HG02623 (cell line): Measurements from ENCODE around the gene KAZN.

Experiments
- ATAC-seq: cut with Tn5 transposase; IDR thresholded peaks from one replicate; pipeline ENCODE4 v1.9.1; 2021; ENCODE audit warnings: moderate library complexity; ENCODE audit not compliant: unreplicated experiment

KAZN gene

DNA sequence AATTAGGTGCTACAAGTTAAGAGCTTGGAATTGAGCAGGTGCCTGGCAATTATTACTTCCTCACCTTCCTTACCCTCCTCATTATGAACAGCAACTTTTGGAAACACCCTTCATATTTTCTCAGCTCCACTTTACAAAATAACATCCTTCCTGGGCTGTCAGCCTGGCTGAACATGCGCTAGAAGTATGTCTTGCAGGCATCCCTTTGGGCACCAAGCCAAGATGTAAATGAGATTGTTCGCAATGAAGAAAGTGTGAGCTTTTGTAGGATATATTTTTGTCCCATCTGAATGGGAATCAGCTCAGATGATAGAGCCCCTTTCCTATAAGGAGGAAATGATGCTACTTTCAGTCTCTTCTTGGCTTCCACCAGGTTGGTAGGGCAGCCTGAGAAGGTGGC is 245.9 kb downstream of the KAZN start:
- no peak for ATAC-seq

DNA sequence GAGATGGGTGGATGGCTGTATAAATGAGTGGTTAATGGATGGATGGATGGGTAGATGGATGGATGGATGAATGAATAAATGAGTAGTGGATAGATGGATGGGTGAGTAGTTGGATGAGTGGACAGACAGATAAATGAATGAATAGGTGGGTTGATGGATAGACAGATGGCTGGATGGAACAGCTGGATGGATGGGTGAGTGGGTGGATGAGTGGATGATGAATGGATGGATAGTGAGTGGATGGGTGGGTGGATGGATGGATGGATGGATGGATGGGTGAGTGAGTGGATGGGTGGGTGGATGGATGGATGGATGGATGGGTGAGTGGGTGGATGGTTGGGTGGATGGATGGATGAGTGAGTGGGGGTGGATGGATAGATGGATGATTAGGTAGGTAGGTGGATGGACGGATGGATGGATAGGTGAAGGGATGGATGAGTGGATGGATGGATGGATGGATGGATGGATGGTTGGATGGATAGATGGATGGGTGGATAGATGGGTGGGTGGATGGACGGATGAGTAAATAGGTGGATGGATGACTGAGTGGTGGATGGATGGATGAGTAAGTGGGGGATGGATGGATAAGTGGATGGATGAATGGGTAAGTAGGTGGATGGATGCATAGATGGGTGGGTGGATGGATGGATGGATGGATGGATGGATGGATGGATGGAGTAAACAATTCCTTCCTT is 246.6 kb downstream of the KAZN start:
- no peak for ATAC-seq

GRCh38 chr1:14845851-14846250 is 247.4 kb downstream of the KAZN start:
- no peak for ATAC-seq

- ATAC-seq: no peak
Observed at GRCh38 chr1:14846688-14847087, 248.2 kb downstream of the KAZN start.

GRCh38 chr1:14848203-14848602 is 249.7 kb downstream of the KAZN start:
- ATAC-seq: no peak

- ATAC-seq: no peak
Observed at GRCh38 chr1:14848625-14849024, 250.1 kb downstream of the KAZN start.

GRCh38 chr1:14849038-14849437 is 250.6 kb downstream of the KAZN start:
- no peak for ATAC-seq

- ATAC-seq: no peak
Observed at GRCh38 chr1:14850563-14850962, 252.1 kb downstream of the KAZN start.

DNA sequence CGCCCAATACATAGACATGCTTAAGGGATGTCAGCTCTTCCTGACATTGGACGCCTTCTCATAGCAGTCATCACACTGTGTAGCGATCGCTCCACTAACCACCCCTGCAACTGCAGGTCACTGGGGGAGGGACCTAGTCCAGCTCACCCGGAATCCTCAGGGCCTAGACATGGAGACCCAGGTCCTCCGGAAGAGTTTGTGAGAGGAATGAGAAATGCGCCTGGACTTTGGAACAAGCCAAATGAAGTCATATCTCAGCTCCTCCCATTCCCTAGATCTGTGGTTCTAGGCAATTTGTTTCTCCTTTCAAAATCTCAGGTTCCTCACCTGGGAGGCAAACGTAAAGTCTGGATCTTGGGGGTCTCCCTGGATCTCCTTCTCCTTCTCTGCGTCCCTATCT is 253.3 kb downstream of the KAZN start:
- no peak for ATAC-seq

DNA sequence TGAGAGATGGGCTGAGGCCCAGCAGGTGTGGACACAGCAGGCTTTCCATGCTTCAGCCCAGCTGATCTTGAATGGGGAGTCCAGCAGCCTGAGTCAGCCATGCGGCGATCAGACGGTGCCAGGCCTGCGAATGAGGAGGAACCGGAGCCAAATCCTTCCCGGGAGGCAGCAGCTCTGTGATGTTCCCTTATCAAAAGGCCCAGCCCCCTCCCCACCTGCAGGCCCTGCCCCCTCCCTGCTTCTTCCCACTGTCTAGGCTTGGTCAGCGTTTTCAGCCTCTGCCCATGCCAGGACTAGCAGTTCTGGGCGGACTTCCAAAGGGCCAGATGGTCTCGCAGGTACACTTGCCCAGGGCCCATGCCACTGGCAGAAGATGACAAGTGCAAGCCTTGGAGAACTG is 253.8 kb downstream of the KAZN start:
- no peak for ATAC-seq

DNA sequence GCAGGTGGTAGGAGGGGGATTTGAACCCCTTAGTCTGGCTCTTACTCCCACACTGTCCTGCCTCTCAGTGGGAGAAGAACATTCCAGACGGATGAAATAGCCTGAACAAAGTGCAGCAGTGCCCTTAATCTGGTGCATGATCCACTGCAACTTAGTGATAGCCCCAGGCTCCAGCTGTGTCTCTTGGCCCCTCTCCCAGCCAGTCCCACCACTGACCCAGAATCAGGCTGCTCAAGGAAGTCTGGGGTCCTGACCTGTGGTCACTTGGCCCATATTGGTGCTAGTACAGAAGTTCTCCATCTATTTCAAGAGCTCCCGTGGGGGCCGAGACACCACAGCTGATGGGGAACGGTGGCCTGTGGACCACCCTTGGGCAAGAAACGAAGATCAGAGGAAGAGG is 255.0 kb downstream of the KAZN start:
- no peak for ATAC-seq

- no peak for ATAC-seq
Observed at GRCh38 chr1:14855268-14855667, 256.8 kb downstream of the KAZN start.

- ATAC-seq: no peak
Observed at GRCh38 chr1:14855801-14856200, 257.3 kb downstream of the KAZN start.

DNA sequence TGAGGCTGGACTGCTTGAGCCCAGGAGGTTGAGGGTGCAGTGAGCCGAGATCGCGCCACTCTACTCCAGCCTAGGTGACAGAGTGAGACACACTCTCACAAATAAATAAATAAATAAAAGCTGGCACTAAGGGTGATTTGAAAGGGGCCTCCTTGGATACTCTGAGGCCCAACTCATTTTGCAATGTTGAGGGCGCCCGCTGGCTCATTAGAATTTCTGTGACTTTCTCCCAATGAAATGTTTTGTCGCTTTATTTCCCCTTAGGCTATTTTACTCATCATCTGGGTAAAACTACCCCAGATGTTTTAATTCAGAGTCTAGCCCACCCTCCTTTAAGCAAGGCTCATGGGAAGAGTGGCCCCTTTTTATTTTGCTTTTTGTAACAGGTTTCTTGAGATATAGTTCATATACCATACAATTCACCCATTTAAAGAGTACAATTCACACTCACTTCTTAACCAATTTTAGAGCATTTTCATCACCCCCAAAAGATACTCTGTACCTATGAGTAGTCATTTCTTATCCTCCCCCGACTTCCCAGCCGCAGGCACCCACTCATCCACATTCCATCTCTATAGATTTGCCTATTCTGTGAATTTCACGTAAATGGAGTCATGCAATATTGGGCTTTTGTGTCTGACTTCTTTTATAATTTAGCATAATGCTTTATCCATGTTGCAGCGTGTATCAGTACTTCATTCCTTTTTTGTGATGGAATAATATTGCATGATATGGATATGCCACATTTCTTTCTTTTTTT is 259.1 kb downstream of the KAZN start:
- ATAC-seq: no peak

- no peak for ATAC-seq
Observed at GRCh38 chr1:14862114-14862771, 263.8 kb downstream of the KAZN start.

GRCh38 chr1:14865106-14865505 is 266.6 kb downstream of the KAZN start:
- no peak for ATAC-seq

DNA sequence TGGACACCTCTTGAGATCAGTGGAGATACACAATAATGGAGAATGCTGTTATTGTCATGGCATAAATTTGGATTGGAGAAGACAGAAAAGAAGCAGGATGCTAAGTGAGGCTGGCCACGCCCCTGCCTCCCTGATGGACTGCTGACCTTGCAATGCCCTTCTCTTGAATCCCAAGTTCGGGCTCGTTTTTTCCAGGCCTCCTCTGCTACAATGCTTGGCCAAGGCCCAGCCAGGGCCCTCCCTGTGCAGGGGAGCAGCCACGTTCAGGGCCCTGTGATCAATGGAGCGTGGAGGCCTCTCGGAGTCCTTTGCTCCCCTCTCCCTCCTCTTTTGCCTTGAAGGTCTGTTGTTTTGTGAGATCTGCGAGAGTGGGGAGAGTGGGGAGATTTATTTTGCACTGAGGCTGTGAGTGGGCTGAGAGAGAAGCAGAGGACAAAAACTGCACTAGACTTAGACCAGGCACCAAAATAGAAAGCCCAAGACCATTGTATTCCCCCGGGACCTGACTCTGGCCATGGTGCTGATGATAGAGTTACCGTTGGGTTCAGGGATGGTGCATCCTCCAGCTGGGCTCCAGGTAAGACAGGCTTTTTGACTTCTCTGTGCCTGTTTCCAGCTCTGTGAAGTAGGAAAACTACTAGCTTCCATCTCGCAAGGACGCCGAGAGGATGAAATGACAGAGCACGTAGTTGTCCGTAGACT is 268.6 kb downstream of the KAZN start:
- no peak for ATAC-seq

DNA sequence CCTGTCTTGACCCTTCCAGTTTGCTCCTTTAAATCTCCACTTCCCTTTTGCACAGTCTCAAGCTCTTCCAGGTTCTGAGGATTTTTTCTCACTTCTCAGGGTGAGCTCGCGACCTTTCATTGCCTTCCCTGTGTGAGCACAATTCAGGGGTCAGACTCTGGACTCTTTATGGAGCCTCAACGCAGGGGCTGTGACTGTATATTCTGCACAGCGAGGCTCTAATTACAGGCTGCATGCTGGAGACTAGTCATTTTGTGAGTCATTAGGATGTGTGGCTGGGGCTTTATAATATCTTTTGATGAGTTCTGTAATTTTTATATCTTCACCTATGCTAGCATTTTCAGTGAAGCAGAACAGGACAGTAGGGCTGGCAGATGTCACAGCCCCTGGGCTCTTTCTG is 270.7 kb downstream of the KAZN start:
- no peak for ATAC-seq

DNA sequence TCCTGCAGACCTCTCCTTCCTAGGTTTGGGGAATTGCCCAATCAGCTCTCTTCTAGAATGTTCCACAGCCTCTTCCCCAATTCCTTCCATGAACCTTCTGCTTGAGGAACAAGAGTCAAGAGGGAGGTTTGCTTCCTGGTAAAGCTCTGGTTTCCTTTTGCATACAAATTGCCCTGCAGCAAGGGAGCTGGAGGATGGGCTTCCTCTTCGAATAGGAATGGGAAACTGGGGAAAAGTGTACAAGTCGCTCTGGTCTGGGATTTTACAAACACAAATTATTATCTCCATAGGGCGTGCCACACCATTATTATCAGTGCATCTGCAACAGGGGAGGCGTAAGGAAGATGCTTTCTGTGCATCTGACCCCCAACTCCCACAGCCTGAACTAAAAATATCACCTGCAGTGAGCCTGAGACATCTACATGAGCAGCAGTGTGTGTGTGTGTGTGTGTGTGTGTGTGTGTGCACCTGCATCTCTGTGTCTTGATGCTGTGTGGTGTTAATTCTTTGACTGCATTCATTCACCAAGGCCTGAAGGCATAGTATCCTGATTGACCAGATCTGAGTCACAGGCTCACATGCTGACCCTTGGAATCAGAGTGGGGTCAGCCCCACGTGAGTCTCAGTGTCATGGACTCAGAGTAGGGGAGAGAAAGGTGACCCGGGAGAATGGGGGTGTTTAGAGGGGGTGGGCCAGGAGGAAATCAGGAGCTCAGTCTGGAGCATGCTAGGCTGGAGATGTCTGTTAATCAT is 272.9 kb downstream of the KAZN start:
- no peak for ATAC-seq

GRCh38 chr1:14872762-14873161 is 274.3 kb downstream of the KAZN start:
- ATAC-seq: no peak

- ATAC-seq: no peak
Observed at GRCh38 chr1:14873677-14874076, 275.2 kb downstream of the KAZN start.
